ENCODE data around the gene ADARB2.

ADARB2 gene

DNA sequence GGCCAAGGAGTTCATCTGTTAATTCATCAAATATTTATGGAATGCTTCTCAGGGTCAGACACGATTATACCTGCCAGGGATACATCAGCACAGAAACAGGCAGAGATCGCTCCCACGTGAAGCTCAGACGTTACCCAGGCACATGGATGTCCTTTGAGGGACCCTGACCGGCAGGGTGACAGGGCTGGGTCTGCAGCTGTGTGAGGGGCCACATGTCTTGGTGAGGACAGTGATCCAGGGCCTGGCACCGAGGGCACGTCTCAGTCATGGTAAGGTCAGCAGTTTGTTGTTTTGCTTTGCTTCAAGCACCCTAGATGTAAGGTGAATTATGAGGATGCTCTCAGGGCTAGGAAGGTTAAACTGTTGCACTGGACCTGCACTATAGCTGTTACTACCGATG is 453.2 kb downstream of the ADARB2 start:
- DNase-seq (ENCODE audit: insufficient read length, low spot score) (no peak), FAIRE-seq (no peak)

GRCh38 chr10:1281405-1281782 is 455.9 kb downstream of the ADARB2 start:
- DNase-seq (ENCODE audit: insufficient read length, low spot score) (no peak), FAIRE-seq (no peak)

GRCh38 chr10:1280466-1281404 is 456.6 kb downstream of the ADARB2 start:
- FAIRE-seq (no peak), DNase-seq (ENCODE audit: insufficient read length, low spot score) (no peak)

DNA sequence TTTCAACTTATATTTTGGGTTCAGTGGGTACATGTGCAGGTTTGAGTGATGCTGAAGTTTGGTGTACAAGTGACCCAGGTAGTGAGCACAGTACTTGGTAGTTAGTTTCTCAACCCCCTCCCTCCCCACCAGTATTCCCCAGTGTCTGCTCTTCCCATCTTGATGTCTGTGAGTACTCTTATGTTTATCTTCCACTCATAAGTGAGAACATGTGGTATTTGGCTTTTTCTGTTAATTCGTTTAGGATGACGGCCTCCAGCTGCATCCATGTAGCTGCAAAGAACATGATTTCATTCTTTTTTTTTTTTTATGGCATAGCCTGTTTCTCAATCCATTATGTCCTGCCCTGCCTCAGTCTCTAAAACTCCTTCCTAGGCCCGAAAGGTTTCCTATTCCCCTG is 459.0 kb downstream of the ADARB2 start:
- no peak for DNase-seq (ENCODE audit: insufficient read length, low spot score)
- no peak for FAIRE-seq

DNA sequence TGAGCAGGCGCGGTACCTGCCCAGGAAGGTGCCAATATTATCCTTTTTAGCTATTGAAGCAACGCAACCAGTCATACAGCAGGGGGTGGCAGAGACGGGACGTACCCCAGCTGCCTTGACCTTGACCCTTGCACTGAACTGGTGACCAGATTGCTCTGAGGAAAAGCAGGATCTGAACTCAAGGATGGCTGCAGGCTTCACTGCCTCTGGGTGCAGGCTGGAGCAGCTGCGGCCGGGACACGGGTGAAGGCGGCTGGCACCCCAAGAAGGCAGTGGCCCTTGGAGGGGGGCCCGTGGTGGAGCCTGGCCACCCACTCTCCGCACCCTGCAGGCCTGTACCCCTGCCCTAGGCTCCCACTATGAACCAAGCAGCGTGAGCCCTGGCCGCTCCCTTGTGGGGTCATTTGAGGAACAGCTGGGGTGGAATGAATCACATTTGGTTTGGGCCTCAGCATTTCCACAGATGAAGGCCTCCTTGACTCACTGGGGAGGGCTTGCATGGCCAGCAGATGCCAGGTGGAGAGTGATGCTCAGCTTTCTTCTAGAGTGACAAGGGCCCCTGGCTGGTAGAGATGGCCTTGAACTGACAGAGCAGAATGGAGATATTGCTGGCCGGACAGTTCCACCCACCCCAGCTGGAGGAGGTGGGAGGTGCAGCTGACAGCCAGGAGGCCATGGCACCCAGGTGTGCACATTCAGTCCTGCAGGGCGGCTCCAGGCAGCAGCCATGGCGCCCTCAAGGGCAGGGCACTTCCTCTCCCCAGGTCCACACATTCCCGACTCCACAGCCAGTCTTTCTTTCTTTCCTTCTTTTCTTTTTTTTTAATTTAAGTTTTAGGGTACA is 462.4 kb downstream of the ADARB2 start:
- DNase-seq (ENCODE audit: insufficient read length, low spot score), result no peak
- no peak for FAIRE-seq

- FAIRE-seq (no peak), DNase-seq (ENCODE audit: insufficient read length, low spot score) (no peak)
Measured at GRCh38 chr10:1274111-1274661, 463.1 kb downstream of the ADARB2 start.

DNA sequence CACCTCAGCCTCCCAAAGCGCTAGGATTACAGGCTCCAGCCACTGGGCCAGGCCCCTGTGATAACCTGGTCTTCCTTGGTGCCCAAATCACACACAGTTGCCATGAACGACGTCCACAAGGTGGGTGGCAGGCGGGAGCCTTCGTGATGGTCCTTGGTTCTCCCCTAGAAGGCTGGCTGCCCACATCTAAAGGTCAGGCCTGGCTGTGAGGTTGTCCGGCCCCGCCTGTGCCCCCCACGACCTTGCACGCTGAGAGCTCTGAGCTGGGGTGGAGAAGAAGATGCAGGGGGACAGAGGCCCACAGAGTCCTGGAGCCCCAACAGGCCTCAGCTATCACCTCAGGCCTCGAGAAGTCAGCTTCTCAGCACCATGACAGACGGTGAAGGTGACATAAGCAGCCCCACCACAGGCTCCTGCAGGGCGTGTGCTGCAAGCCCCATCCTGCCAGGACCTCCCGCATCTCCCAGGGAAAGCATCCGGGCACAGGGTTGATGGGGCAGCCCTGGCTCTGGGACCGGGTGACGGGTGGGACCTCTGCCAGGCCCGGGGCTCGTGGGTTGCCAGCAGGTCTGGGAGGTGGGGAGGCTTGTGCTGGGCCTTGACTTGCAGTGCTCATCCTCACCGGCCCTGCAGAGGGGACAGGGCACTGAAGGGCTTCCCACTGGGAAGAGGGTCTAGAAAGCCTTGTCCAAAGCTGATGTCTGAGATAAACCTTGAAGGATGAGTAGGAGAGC is 463.8 kb downstream of the ADARB2 start:
- FAIRE-seq (no peak), DNase-seq (ENCODE audit: insufficient read length, low spot score) (no peak)

DNA sequence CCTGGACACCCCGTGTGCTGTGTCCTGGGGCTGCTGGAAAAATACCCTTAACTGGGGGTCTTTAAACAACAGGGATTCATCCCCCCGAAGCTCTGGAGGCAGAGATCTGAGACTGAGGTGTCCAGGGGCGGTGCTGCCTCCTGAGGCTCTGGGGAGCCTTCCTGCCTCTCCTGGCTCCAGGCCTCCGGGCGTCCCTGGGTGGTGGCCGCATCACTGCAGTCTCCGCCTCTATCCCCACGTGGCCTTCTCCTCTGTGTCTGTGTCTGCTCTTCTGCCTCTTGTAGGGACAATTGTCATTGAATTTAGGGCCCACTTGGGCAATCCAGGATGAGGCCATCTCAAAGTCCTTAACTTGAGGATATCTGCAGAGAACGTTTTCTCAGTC is 464.6 kb downstream of the ADARB2 start:
- DNase-seq (ENCODE audit: insufficient read length, low spot score) (no peak), FAIRE-seq (no peak)

DNA sequence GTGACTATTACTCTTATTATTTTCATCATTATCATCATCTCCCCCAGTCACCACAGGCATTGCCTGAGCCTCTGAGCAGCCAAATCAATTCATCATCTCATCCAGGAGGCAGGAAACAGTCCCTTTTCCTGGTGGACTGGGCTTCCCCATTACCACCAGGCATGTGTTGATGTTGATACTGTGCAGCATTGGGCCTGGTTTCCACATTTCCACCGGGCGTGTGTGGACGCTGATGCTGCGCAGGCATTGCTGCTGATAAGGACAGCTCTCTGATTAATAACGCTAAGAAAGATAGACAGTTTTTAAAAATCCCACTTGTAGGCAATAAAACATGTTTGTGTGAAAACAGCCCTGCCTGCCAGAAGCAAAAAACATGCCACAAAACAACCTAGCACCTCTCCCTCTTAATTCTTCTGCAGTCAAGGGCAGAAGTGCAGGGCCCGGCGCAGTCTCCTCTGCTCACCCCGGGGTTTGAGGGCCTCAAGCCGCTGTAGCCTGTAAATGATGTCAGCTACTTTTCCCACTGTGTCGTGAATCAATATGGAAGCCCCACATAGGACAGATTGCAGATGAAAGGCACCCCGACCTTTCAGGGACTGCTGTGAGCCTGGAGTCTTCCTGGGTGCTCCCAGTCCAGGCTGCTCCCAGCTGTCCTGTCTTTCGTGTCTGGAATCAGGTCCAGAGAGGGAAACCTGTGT is 465.1 kb downstream of the ADARB2 start:
- FAIRE-seq (no peak), DNase-seq (ENCODE audit: insufficient read length, low spot score) (no peak)

DNA sequence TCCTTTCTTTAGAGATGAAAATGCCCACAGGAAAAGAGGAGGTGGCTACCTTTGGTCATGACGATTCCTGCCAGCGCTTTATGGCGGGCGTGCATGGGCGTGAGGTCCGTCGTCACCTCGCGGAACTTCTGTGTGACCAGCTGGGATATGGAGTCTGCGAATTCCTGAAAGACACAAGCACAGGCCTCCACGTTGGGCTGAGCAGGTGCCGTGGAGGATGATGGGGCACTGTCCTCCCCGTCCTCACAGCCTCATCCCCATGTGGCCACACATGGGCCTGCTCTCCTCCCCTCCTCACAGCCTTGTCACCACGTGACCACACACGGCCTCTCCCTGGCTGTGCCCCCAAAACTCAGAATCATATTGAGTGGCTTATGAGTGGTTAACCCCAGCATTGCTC is 466.4 kb downstream of the ADARB2 start:
- FAIRE-seq (no peak), DNase-seq (ENCODE audit: insufficient read length, low spot score) (no peak)

DNA sequence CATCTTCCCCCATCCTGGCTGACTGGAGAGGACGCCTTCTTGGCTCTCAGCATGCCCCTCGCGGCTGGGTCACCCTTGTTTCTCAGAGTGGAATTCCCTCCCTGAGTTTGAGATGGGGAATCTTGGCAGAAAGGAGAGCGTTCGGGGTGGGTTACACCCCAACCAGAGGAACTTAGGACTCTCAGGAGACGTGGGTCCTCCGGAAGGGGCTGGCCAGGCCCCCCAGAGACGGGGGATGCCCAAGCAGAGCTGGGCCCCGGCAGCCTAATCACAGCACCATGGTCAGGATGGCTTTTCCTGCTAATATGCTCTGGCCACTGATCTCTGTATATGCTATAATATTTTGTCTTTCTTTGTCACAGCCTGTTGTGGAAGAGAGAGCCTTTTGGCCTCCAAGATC is 466.8 kb downstream of the ADARB2 start:
- FAIRE-seq (no peak), DNase-seq (ENCODE audit: insufficient read length, low spot score) (no peak)

GRCh38 chr10:1268831-1269230 is 468.5 kb downstream of the ADARB2 start:
- DNase-seq (ENCODE audit: insufficient read length, low spot score), result no peak
- FAIRE-seq, result no peak

DNA sequence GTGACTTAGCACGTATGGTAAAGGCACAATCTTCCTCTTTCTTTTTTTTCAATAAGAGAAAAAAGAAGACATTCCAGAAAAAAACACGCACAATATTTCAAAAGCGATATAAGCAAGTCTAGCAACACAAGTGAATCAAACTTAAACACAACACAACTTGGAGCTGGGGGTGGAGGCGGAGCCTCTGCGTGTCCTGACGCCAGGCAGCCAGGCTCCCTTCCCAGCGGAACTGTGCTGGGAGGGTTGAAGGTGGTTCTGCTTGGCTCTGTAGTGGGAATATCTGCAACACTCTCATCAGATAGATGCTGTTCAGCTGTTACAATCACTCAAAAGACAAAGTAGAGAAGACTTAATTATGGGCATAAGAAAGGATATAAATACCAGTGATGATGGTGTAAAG is 469.8 kb downstream of the ADARB2 start:
- FAIRE-seq, result no peak
- DNase-seq (ENCODE audit: insufficient read length, low spot score), result no peak

- FAIRE-seq (no peak), DNase-seq (ENCODE audit: insufficient read length, low spot score) (no peak)
Measured at GRCh38 chr10:1267148-1267547, 470.2 kb downstream of the ADARB2 start.

DNA sequence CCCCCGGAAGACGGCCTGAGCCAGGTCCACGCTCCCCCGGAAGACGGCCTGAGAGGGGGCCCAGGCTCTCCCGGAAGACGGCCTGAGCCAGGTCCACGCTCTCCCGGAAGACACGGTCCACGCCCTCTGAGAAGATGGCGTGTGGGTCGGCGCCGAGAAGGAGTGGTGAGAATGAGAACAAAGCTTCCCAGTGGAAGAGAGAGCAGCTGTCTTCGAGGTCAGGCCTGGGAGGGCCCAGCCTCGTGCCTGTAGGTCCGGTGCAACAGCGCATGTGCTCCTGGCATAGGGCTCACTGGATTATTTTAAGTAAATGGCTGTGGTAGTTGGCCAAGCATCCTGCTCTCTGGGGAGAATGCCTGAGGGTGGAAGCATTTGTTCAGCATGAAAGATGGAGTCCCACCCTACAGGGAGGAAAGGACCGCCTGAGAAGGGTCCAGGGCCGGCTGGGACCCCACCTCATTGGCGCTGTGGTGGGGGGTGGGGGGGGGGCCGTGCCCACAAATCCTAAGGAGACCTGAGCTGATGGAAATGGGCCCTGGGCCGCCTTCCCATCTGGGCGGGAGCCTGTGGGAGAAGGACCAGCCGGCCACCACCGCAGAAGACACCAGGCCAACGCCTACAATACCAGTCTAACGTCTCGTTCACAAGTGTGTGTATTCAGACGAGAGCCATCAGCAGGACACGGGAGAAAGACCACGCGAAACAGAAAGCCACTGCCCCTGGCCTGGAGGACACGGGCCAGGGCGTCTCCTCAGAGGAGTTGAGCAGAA is 471.1 kb downstream of the ADARB2 start:
- DNase-seq (ENCODE audit: insufficient read length, low spot score) (no peak), FAIRE-seq (no peak)

- FAIRE-seq (no peak), DNase-seq (ENCODE audit: insufficient read length, low spot score) (no peak)
Measured at GRCh38 chr10:1264001-1264400, 473.3 kb downstream of the ADARB2 start.

DNA sequence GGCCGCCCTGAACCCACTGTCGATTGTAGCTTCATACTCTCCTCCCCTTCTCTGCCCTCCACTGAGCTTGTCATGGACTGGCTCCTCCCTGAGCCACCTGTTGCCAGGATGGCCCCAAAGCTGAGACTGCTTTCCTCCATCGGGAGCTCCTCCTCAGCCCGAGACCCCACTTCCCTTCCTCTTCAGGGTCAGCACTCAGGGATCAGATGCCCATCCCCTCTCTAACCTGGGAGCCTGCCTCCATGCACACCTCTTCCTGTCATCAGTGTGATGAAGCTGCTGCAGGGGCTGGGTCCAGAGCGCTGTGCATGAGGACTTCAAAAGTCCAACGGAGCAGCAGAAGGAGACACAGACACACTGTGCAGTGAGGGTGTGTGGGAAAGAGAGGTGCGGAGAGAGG is 480.1 kb downstream of the ADARB2 start:
- DNase-seq (ENCODE audit: insufficient read length, low spot score), result no peak
- FAIRE-seq, result no peak

GRCh38 chr10:1256432-1256725 is 480.9 kb downstream of the ADARB2 start:
- FAIRE-seq, result no peak
- DNase-seq (ENCODE audit: insufficient read length, low spot score), result no peak

DNA sequence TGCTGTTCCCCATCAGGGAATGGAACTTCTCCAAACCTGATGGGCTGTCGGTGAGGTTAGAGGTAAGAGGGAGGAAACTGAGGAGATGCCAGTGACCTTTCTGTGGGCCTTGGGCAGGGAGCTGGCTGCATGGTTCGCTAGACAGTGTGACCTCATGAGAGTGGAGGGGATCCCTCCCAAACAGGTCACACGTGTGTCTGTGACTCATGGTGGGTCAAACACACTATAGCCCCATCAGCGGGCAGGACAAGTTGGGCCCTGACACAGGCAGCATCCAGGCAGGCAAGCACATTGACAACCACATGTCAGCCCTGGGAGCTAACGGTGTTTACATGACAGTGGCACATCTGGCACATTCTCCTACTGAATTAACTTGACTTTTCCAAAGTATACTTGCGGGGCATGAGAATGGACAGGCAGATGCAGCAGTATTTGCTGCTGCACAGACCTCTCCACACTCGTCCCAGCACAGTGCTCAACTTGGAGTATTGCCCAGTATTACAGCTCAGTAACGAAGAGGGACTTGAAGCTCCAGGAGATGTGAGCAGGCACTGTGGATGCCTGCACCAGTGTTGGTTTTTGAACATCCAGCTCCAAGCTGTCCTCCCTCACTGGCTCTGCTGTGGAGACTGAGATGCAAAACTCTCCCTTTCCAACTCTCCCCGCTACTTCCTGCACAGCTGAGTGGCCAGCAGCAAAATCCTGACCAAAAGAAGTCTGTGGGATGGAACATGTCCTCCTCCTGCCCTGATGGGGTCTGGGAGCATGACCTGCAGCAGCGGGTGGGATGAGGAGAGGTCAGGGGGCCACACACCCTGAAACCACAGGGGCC is 481.5 kb downstream of the ADARB2 start:
- no peak for DNase-seq (ENCODE audit: insufficient read length, low spot score)
- no peak for FAIRE-seq
